Esophagus squamous epithelium (tissue), 5 donors: Measurements from ENCODE around the gene DCC. TPM values are rescaled to one million over a fixed set of nuclear protein-coding genes. Genes with fewer than 3 reads are reported as not detected.

ENCODE experiments used
- DNase-seq: peaks from one replicate; lab custom pipeline; 2025; lab: John Stamatoyannopoulos, UW
- H3K27ac ChIP-seq, 4 donors: fragments of 200-600 bp; sonication (generic); one replicate each; pipeline ENCODE4 v1.5.1; 2016 to 2019; ENCODE audit warnings: mild to moderate bottlenecking in 1 of 4
- H3K27me3 ChIP-seq, 4 donors: fragments of 200-600 bp; sonication (generic); 1 replicate in 3 of 4; 2 replicates in 1 of 4; pipeline versions ENCODE4 v1.5.1 to v1.6.0; 2017 to 2021; ENCODE audit warnings: antibody characterized with exemption in 1 of 4
- H3K36me3 ChIP-seq, 3 donors: fragments of 200-600 bp; sonication (generic); one replicate each; pipeline ENCODE4 v1.5.1; 2016 to 2019
- H3K4me1 ChIP-seq, 3 donors: fragments of 200-600 bp; sonication (generic); one replicate each; pipeline ENCODE4 v1.5.1; 2017 to 2019
- H3K4me3 ChIP-seq, 4 donors: fragments of 200-600 bp; sonication (generic); 1 replicate in 3 of 4; 2 replicates in 1 of 4; pipeline ENCODE4 v1.5.1; 2016 to 2019; ENCODE audit warnings: mild to moderate bottlenecking in 2 of 4, moderate library complexity in 1 of 4
- H3K9me3 ChIP-seq, 3 donors: fragments of 200-600 bp; sonication (generic); one replicate each; pipeline ENCODE4 v1.5.1; 2016 to 2019
- POLR2A ChIP-seq, 4 donors: fragments of 450-650 bp; IDR thresholded peaks; one replicate each; pipeline ENCODE4 v1.6.1; 2017; ENCODE audit warnings: antibody characterized with exemption in 4 of 4, mild to moderate bottlenecking in 4 of 4, moderate library complexity in 3 of 4
- WGBS, 2 donors: methylation state at CpG; one replicate each; pipeline ENCODE4 v1.1.5; 2018; 5-methylcytosine and 5-hydroxymethylcytosine counted together
- intact Hi-C: fragments of 100-400 bp; cut with DNase I; formaldehyde crosslinking; loops from one replicate; pipeline ENCODE4 v1.15.0; 2022
- total RNA-seq, 4 donors: library from RNA; depleted of rRNA; stranded (reverse); fragments of >200 nt; gene quantifications; one replicate each; pipeline ENCODE4 v1.1.0, GENCODE V29; 2016
- TF ChIP-seq, protein P1 (sequence below), 6 experiments: fragments of 450-650 bp in 4 of 6; fragments of 200-600 bp in 2 of 6; sonication (generic) in 2 of 6; IDR thresholded peaks; one replicate each; pipeline ENCODE4 v1.5.1; 2016 to 2019; ENCODE audit warnings: antibody characterized with exemption in 6 of 6, mild to moderate bottlenecking in 4 of 6, moderate library complexity in 4 of 6
- donor health status: DM: yes; HTN: yes; CAD: no.

The DCC gene
- total RNA-seq, 4 donors from 2014 or later, result 0.06 to 0.95 TPM; not detected in 2

DNA sequence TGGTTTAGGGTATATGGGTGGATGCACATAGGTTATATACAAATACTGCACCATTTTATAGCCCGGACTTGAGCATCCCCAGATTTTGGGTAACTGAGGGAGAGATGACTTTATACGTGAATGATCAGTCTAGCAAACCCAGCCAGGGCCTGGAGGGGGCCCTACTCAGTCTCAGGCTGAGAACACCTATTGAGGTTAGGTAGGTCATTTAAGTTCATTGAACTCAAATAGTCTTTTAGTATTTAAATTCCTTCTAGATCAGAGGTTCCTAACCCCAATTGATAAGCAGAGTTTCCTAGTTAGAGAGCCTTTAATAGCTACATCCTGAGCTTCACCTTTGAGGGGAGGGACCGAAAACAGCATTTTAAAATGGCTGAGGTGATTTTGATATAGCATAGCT lies 487.0 kb downstream of the DCC start:
- no peaks in the 10 kb centered on the region for H3K27me3 ChIP-seq
- no peak for DNase-seq
- no peak overlapping the region for H3K4me3 ChIP-seq
- no peak for TF ChIP-seq POLR2A (IDR thresholded peaks at IDR 0.05)
- TF ChIP-seq, protein P1, sequence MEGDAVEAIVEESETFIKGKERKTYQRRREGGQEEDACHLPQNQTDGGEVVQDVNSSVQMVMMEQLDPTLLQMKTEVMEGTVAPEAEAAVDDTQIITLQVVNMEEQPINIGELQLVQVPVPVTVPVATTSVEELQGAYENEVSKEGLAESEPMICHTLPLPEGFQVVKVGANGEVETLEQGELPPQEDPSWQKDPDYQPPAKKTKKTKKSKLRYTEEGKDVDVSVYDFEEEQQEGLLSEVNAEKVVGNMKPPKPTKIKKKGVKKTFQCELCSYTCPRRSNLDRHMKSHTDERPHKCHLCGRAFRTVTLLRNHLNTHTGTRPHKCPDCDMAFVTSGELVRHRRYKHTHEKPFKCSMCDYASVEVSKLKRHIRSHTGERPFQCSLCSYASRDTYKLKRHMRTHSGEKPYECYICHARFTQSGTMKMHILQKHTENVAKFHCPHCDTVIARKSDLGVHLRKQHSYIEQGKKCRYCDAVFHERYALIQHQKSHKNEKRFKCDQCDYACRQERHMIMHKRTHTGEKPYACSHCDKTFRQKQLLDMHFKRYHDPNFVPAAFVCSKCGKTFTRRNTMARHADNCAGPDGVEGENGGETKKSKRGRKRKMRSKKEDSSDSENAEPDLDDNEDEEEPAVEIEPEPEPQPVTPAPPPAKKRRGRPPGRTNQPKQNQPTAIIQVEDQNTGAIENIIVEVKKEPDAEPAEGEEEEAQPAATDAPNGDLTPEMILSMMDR (IDR thresholded peaks at IDR 0.05), result no peak
- no peaks in the 10 kb centered on the region for H3K9me3 ChIP-seq
- WGBS, 2 donors, result 73 to 86% methylated on average over 3 of the region's 3 CpGs
- H3K27ac ChIP-seq, result no peak overlapping the region
- H3K4me1 ChIP-seq, result no peaks in the 10 kb centered on the region
- no peaks in the 10 kb centered on the region for H3K36me3 ChIP-seq
- intact Hi-C loops, result no loop called here

- no peaks in the 10 kb centered on the region for H3K27me3 ChIP-seq
- H3K9me3 ChIP-seq, result no peaks in the 10 kb centered on the region
- no peaks in the 10 kb centered on the region for H3K4me1 ChIP-seq
- TF ChIP-seq, protein P1 (IDR thresholded peaks at IDR 0.05), result no peak
- no peak for TF ChIP-seq POLR2A (IDR thresholded peaks at IDR 0.05)
- H3K27ac ChIP-seq, result no peak overlapping the region
- no peak overlapping the region for H3K4me3 ChIP-seq
- intact Hi-C loops, result no loop called here
- H3K36me3 ChIP-seq, result no peaks in the 10 kb centered on the region
- DNase-seq, result no peak
These were observed 489.3 kb downstream of the DCC start for GRCh38 chr18:52829320-52829719.

GRCh38 chr18:52829876-52830405 lies 489.9 kb downstream of the DCC start:
- Histone ChIP-seq H3K9me3 (no peaks in the 10 kb centered on the region), H3K4me1 (no peaks in the 10 kb centered on the region), H3K4me3 (no peak overlapping the region), H3K27ac (no peak overlapping the region), H3K27me3 (no peaks in the 10 kb centered on the region), H3K36me3 (no peaks in the 10 kb centered on the region)
- 64 to 80% methylated on average over 4 of the region's 4 CpGs for whole genome bisulfite sequencing, 2 donors
- no peak for TF ChIP-seq POLR2A (IDR thresholded peaks at IDR 0.05)
- TF ChIP-seq, protein P1 (IDR thresholded peaks at IDR 0.05), result no peak
- intact Hi-C loops, result no loop called here
- no peak for DNase-seq

- no peak overlapping the region for H3K4me3 ChIP-seq
- no peak for DNase-seq
- no peaks in the 10 kb centered on the region for H3K36me3 ChIP-seq
- no peaks in the 10 kb centered on the region for H3K4me1 ChIP-seq
- intact Hi-C loops, result no loop called here
- no peaks in the 10 kb centered on the region for H3K27me3 ChIP-seq
- no peak overlapping the region for H3K27ac ChIP-seq
- H3K9me3 ChIP-seq, result no peaks in the 10 kb centered on the region
- no peak for TF ChIP-seq POLR2A (IDR thresholded peaks at IDR 0.05)
- TF ChIP-seq, protein P1 (IDR thresholded peaks at IDR 0.05), result no peak
These were observed 504.3 kb downstream of the DCC start for GRCh38 chr18:52844323-52844722.

GRCh38 chr18:52845036-52845435 lies 505.0 kb downstream of the DCC start:
- no peak overlapping the region for H3K4me3 ChIP-seq
- no peaks in the 10 kb centered on the region for H3K36me3 ChIP-seq
- TF ChIP-seq, protein P1 (IDR thresholded peaks at IDR 0.05), result no peak
- TF ChIP-seq POLR2A (IDR thresholded peaks at IDR 0.05), result no peak
- DNase-seq, result no peak
- no peak overlapping the region for H3K27ac ChIP-seq
- no peaks in the 10 kb centered on the region for H3K27me3 ChIP-seq
- intact Hi-C loops, result no loop called here
- H3K9me3 ChIP-seq, result no peaks in the 10 kb centered on the region
- WGBS, 2 donors, result 46 to 48% methylated on average over 2 of the region's 2 CpGs
- no peaks in the 10 kb centered on the region for H3K4me1 ChIP-seq
